Activated T-cell treated with anti-CD3 and anti-CD28 coated beads for 4 hours (primary cell): ENCODE data around the gene CATSPERE.
A peak's percentile ranks its signal among the peaks of the same experiment; 100 is the strongest.

Source experiments
- DNase-seq: peaks from one replicate; pipeline ENCODE4 v3.0.0-alpha.2; 2020

The CATSPERE gene, protein sequence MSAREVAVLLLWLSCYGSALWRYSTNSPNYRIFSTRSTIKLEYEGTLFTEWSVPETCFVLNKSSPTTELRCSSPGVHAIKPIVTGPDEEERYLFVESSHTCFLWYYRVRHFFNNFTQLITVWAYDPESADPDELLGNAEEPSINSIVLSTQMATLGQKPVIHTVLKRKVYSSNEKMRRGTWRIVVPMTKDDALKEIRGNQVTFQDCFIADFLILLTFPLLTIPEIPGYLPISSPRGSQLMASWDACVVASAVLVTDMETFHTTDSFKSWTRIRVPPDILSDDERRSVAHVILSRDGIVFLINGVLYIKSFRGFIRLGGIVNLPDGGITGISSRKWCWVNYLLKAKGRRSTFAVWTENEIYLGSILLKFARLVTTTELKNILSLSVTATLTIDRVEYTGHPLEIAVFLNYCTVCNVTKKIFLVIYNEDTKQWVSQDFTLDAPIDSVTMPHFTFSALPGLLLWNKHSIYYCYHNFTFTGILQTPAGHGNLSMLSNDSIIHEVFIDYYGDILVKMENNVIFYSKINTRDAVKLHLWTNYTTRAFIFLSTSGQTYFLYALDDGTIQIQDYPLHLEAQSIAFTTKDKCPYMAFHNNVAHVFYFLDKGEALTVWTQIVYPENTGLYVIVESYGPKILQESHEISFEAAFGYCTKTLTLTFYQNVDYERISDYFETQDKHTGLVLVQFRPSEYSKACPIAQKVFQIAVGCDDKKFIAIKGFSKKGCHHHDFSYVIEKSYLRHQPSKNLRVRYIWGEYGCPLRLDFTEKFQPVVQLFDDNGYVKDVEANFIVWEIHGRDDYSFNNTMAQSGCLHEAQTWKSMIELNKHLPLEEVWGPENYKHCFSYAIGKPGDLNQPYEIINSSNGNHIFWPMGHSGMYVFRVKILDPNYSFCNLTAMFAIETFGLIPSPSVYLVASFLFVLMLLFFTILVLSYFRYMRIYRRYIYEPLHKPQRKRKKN

DNA sequence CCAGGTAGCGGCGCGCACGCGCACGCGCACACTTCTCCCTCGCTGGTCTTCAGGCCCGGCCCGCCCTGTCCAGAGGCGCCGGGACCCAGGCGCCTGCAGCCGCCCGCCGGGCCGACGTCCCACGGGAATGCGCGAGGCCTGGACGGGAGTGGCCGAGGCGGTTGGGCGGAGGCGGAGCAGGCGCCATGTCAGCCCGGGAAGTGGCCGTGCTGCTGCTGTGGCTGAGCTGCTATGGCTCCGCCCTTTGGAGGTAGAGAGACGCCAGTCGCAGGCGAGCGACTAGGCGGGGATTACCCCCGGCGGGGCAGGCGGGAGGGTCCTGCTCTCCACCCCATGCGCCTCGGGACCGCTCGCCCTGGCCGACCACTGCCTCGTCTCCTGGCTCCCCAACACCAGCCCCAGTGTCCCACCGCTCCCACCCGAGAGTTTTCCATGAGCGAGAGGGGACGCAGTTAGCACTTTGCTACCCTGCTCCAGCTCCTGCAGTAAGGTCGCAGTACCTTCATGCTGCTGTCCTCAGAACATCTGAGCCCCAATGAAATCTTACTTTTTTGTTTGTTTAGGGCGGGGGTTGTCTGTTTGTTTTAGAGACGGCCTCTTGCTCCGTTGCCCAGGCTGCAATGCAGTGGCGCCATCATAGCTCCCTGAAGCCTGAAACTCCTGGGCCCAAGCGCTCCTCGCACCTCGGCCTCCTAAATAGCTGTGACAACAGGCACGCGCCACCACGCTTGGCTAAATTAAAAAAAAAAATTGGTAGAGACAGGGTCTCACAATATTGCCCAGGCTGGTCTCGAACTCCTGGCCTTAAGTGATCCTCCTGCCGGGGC is at the start of gene CATSPERE:
Gene CATSPERE (plus strand): TSS at position 29 of the 827 bp plus-strand sequence. CDS start 157 bp downstream, at position 186.
- peak; percentile 53 for DNase-seq

DNA sequence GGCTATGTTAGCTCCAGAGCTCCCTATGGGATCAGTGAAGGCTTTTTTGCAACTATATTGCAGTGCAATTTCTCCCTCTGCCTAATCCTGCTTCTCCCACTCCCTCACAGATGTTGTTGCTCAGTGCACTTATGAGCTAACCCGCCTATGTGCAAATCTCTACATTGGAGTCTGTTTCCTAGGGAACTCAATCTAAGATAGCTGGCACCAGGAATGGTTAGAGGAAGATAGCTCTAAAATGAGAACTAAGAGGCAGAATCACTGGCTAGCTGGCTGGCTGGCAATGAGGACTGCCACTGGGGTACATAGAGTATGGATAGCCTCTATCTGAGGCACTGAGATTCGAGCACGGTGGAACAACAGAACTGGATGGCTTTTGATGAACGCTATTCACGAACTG is 48.9 kb upstream of the CATSPERE start:
- DNase-seq, result no peak

DNA sequence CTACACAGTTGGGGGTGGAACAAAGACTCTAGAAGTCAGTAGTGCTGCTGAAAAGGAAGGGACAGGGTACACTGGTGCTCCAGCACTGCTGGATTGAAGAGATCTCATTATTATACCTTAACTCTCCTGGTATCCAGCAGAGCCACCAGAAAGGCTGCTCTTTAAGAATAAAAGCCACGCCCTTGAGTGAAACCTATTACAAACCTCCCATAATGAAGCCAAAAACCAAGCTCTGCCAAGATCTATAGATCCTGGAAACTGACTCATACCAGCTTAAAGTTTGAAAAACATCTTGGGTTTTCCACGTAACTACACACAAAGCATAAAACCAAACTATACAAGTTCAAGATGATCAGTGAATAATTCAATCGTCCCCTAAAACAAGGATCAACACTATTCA is 47.3 kb upstream of the CATSPERE start:
- DNase-seq, result no peak

DNA sequence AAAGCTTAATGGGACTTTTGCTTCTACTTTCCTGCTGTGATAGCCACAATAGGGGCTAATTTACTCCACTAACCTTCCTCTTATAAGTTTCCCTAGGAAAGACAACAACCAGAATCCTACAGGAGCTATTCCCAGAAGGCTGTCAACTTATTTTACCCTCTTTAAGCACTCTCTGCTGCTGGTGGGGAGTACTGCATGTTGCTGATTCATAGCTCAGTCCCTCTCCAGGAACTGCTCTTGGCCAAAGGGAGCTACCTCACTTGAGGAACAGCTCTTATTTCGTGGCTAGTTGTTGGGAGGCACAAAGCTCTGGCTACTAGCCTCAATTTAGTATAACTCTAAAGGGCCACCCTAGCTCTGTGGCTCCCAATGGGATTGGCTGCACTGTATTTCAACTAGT is 46.5 kb upstream of the CATSPERE start:
- DNase-seq, result no peak

DNA sequence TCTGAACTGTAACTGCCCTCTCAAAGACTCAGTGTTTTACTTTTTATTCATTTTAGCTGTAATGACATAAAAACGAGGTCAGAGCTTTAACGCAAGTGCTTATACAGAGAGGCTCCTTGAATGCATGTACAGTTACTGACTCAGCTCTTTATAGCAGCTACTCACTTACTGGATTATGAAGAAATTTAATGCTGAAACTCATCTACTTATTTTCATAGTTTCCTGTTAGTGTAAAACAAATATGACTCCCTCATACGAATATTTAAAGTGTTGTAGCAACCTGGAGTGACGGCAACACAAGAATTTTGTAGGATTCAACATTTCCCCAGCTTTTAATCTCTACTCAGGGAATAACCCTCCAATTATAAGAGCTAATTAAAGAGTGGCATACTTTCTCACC is 42.0 kb upstream of the CATSPERE start:
- DNase-seq, result no peak

DNA sequence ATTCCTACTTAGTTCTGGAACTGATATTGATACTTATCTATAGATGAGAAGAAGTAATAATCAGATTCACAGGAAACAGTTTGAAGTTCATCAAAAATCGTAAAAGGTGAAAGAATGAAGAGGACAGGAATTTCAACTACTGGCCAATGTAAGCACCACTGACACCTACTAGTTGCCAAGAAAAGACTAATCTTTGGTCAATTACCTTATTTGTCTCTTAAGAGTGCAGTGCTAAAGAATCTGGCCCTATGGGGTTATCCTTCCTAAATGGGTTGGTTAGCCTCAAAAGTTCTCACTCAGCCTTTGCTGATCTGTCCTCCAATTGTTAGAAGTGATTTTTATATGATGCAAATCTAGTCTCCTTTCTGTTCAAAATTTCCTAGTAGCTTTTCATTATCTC is 38.9 kb upstream of the CATSPERE start:
- DNase-seq, result no peak

DNA sequence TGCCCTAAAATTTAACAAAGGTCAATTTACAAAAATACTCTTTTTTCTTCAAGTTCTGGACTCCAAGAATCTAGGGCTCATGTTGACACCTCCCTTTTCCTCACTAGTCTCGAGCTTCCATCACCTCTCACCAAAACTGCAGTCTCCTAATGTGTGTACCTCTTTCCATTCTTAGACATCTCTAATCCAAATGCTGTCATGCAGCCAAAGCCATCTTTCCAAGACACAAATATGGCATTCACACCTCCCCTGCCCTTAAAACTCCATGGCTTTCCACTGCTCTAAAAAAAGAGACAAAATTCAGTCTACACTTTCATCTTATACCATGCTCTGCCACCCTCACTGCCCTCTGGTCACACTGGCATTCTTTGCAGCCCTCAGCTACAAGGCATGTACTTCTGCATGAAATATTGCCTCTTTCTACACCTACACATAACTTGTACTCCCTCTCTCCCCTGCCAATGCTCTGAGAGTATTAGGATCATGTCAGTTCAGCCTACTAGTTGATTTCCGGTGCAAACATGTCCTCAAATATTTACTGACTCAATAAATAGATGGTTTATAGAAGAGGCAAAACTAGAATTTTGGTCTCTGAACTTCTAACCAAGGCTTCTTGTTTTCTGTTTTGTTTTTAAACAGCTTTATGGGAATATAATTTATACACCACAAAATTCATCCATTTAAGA is 36.3 kb upstream of the CATSPERE start:
- no peak for DNase-seq

DNA sequence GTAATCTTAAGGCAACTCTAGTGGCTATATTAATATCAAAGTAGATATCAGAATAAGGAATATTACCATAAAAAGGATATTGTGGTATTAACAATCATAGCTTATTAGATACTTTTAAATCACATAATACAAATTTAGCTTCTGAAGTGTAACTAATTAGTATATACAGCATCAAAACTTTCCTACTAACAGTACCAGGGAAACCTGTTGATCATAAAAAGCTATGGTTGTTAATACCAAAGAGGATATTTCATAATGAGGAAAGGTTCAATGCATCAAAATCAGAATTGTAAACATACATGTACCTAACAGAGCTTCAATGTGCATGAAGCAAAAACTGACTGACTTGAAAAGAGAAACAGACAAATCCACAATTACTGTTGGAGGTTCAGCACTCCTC is 33.4 kb upstream of the CATSPERE start:
- no peak for DNase-seq

DNA sequence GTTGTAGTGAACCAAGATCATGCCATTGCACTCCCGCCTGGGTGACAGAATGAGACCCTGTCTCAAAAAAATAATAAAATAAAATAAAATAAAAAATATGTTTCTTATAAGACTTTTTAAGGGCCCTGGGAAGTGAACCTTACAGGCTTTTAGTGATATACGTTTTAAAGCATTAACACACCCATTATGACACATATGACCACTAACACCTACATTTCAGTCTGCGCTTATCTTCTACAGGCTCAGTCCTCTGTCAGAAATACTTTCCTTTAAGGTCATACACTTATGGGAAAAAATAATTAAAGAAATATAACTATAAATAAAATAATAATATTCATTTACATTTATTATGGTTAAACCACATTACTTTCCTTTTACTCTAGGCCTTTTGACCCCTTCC is 31.3 kb upstream of the CATSPERE start:
- DNase-seq, result no peak

DNA sequence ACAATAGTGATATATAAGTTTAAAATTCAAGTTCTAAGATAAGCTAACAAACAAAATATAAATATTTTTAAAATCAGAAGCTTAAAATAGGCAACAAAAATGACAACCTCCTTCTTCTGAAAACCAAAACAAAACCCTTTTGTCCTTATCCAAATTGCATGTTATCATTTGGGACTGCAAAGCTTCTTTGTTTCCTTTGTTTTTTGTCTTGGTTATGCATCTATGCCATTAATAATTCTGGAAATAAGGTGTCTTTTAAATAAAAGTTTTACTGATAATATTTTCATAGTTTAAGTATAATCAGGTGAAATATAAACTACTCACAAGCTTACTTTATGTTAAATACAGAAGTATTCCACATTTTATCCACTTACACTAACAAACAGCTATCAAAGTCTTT is 29.9 kb upstream of the CATSPERE start:
- DNase-seq, result no peak

DNA sequence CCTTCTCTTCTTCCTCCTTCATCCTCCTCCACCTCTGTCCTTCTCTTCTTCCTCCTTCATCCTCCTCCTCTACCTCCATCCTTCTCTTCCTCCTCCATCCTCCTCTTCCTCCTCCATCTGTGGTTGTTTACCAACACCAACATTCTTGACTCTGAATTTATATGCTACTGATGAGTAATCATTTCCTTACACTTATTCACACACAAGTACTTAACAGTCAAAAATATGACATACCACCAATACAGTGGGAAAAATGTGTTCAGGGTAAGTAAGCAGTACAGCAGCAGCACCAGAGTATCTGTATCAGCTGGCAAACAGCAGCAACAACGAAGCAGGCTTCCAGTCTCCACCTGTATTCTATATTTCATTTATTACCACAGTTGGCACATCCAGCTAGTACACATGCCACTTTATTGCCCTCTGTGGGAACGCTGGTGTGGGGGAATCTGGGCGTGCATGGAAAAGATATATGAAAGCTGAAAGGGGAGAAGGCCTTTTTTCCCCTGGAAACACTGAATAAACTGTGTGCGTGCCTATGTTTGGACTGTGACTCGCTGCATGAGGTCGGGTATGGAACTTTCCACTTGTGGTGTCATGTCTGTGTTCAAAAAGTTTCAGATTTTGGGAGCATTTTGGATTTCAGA is 25.4 kb upstream of the CATSPERE start:
- DNase-seq, result no peak

DNA sequence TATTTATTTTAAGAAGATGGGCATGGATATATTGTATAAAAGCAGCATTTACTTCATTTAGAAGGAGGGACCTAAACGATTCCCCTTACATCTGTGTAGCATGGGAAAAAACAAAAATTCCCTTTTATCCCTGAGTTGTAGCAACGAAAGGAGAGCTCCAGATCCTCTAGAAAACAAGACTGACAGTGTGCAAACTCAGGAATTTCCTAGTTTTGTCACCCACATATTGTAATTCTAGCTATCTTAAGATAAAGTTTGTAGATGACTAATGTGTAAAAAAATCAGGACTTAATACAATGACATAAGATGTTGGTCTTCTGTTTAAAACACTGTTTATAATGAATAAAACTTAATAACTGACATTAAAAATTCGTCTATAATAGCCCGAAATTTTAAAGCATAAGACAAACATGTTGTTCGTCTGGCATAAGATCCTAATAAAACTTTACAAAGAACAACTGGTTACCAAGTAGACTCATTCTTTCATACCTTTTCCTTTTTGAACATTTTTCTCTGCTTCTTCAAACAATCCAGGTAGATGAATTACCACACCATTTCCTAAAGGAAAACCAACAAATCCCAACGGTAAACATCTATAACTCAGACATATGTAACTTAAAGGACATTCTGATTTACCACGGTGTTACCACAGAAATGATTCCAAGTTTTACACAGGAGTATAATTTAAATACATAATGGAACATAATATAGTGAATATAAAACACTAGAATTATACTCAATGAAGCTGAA is 24.6 kb upstream of the CATSPERE start:
- DNase-seq, result no peak

DNA sequence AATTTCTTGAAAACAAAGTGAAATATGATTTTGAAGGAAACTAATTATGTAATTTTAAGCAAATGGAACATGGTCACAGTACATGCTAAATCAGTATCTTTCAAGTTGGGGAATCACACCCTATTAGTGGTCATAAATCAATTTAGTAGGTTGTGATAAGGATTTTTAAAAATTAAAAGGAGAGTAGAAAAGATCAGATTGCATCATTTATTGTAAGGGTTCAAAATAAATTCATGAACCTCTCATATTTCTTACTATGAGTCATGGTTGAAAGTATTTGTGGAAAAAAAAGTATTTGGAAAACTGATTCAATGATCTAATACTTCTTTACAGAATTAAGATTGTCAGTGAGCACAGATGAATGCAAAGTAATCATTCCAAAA is 24.0 kb upstream of the CATSPERE start:
- DNase-seq, result no peak

DNA sequence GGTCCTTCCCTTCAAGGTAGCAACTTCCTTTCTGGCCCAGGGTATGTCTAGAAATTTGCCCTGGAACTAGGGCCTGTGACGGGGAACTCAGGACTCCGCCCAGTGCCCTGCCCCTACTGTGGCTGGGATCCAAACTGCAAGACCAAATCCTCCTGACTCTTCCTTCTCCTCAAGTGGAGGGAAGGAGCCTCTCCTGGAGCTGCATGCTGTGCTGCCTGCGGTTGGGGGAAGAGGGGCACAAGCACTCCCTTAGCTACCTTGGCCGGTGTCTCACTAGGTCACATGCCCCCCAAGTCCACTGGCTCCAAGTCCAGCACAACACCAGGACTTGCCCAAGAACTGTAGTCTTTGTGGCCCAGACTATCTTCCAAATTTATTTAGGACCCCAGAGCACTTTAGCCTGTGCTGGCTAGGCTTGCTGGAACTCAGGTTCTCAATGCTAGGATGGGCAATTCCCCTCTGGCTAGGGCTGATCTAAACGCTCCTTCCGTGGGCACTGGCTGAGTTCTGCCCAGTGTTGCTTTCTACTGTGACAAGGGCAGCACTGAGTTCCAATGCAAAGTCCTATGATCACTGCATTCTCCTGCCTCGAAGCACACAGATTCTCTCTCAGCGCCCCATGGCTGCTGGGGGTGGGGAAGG is 21.6 kb upstream of the CATSPERE start:
- no peak for DNase-seq

DNA sequence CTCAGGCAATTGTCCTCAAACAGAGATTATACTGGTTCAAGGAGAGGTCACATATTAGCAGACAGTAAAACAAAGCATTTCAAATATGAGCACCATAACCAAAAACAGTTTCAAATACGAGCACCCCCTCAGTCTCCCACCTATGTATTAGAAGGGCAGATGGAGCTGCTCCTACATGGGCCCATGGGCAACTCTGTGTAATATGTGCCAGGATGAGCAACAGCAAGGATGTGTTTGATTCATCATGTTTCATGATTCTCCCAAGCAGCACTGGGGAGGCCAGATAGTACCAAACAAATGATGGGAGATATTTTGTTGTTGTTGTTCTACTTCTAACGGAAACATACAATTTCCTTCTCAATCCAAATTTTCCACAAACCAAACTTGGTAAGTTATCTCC is 18.2 kb upstream of the CATSPERE start:
- no peak for DNase-seq

DNA sequence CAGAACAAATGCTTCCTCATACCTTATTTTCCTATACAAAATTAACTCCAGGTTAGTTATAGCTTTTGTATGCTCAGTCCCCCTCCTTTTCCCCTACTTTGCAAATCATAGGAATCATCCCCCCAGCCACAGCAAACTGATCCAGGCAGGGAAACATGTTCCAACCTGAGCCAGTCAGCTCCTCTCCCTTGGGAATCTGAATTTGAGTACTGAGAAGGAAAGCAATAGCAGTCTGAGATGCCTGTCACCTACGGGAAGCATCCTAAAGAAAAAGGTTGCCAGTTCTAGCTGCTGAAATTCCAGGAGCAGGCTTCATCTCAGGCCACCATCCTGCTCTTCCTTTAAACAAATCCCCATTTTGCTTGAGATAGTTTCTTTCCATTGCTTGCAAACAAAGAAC is 16.2 kb upstream of the CATSPERE start:
- DNase-seq, result no peak

DNA sequence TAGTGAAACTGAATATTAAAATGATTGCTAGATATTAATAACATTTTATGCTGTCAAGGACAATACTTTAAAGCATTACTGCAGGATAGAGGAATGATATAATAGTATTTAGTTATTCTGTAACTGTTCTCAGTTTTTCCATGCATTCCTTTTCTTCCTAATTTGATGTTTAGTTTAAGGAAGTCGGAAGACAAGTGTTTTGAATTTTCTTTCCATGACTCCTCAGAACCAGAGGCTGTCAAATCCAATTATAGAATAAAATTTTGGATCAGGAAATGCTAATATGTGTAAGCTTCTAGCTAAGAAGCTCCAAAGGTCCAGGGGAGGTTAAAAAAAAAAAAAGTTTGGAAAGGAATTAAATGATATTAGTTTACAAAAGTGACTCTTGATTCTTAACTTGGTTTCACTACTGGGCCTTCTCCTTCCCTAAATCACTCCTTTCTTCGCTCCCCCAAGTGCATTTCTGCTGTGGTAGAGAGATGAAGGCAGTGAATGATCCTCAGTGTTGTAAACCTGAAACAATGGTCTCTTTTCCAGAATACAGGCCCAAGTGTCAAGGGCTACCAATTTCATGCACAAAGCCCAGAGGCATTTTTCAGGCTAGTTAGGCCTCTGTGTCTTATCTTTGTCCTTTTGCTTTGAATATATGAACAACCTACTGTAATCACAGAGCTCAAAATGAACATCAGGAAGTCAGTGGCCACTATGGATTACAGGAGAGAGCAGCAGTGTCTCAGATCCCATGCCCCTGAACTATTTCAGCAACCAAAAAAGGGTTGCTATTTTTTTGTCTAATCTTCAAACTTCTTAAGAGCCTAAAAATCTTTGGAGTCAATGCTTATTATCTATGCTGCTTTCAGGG is 15.5 kb upstream of the CATSPERE start:
- DNase-seq, result no peak

DNA sequence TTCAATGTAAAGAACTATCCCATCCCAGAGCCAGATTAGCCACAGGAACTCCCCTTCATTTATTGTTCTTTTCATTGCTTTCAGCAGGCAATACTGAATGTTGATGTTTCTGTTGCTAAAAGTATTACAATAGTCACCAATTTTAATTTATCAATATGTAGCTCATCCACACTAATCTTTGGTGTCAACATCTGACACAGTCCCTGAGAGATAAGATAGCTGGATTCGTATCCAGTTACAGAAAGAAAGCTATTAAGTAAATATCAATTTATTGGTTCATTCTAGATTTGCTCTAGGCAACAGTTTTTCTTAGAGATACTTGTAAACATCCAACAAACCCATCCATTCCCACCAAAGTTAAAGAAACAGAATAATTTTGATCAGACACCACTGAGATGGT is 14.0 kb upstream of the CATSPERE start:
- no peak for DNase-seq

DNA sequence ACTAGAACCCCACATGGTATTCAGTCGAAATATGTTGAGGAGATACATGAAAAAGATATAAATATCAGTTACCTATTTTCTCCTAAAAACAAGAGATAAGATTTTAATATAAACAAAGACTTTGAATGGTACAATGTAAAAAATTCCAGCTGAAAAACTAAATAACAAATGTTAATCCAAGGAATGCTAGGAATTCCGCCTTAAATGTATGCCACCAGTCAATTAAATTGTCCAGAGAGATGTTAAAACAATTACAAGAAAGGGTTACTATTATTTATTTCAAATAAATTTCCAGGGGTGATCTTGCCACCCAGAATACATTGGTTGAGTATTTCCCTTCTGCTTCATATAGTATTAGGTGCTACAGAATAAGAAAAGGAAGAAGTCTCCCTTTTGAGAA is 13.5 kb upstream of the CATSPERE start:
- DNase-seq, result no peak
